ENCODE data around the gene RPL32.
"Not testable (repeated sequence)": the region's sequence is repeated elsewhere in the genome, so short reads cannot be mapped to it uniquely, and the experiment has no call there.

DNA sequence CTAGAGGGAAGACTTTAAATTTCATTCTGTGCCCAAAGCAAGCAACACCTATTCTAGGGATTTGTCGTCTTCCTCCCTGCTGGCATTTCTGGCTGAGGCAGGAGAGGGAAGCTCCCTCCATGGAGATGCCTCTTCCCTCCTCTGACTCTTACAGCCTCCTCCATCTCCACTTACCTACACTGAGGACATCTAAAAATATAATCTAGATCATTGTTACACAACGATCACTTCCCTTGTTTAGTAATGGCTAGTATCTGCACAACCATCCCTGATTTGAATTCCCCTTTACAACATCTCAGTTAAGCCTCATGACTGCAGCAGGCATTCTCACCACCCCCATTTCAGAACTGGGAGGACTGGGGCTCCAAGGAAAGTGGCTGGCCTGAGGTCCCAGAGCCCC, 12.5 kb upstream of the RPL32 start:
- TF ChIP-seq, protein P1, sequence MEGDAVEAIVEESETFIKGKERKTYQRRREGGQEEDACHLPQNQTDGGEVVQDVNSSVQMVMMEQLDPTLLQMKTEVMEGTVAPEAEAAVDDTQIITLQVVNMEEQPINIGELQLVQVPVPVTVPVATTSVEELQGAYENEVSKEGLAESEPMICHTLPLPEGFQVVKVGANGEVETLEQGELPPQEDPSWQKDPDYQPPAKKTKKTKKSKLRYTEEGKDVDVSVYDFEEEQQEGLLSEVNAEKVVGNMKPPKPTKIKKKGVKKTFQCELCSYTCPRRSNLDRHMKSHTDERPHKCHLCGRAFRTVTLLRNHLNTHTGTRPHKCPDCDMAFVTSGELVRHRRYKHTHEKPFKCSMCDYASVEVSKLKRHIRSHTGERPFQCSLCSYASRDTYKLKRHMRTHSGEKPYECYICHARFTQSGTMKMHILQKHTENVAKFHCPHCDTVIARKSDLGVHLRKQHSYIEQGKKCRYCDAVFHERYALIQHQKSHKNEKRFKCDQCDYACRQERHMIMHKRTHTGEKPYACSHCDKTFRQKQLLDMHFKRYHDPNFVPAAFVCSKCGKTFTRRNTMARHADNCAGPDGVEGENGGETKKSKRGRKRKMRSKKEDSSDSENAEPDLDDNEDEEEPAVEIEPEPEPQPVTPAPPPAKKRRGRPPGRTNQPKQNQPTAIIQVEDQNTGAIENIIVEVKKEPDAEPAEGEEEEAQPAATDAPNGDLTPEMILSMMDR (IDR thresholded peaks at IDR 0.05) = not testable (repeated sequence)
- TF ChIP-seq POLR2AphosphoS5 (IDR thresholded peaks at IDR 0.05; ENCODE audit: low read depth, low read length); SIN3A (IDR thresholded peaks at IDR 0.05; ENCODE audit: borderline replicate concordance, insufficient read depth, low read depth, low read length); TCF7L2 (IDR thresholded peaks at IDR 0.05; ENCODE audit: low read depth, low read length): not testable (repeated sequence)
- TF ChIP-seq, protein P2, sequence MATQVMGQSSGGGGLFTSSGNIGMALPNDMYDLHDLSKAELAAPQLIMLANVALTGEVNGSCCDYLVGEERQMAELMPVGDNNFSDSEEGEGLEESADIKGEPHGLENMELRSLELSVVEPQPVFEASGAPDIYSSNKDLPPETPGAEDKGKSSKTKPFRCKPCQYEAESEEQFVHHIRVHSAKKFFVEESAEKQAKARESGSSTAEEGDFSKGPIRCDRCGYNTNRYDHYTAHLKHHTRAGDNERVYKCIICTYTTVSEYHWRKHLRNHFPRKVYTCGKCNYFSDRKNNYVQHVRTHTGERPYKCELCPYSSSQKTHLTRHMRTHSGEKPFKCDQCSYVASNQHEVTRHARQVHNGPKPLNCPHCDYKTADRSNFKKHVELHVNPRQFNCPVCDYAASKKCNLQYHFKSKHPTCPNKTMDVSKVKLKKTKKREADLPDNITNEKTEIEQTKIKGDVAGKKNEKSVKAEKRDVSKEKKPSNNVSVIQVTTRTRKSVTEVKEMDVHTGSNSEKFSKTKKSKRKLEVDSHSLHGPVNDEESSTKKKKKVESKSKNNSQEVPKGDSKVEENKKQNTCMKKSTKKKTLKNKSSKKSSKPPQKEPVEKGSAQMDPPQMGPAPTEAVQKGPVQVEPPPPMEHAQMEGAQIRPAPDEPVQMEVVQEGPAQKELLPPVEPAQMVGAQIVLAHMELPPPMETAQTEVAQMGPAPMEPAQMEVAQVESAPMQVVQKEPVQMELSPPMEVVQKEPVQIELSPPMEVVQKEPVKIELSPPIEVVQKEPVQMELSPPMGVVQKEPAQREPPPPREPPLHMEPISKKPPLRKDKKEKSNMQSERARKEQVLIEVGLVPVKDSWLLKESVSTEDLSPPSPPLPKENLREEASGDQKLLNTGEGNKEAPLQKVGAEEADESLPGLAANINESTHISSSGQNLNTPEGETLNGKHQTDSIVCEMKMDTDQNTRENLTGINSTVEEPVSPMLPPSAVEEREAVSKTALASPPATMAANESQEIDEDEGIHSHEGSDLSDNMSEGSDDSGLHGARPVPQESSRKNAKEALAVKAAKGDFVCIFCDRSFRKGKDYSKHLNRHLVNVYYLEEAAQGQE (IDR thresholded peaks at IDR 0.05; ENCODE audit: insufficient read depth in 1 of 2, low read depth in 2 of 2, low read length in 1 of 2) = not testable (repeated sequence)

All from Panc1 (cell line).